Cardiac muscle cell (in vitro differentiated cells and primary cell): ENCODE measurements around the gene ADCYAP1R1. TPM values are rescaled to one million over a fixed set of nuclear protein-coding genes. Genes with fewer than 3 reads are reported as not detected.

ENCODE experiments used
- DNase-seq, 2 donors: peaks; one replicate each; pipeline versions ENCODE4 v3.0.0 to v3.0.0-alpha.2; 2010 to 2017; ENCODE audit warnings: low read depth in 1 of 2, low spot score in 1 of 2
- H3K27ac ChIP-seq: fragments of 200-600 bp; sonication (generic); 2 replicates; pipeline ENCODE4 v1.5.1; 2016
- H3K27me3 ChIP-seq: fragments of 200-600 bp; sonication (generic); 2 replicates; pipeline ENCODE4 v1.6.0; 2016; ENCODE audit warnings: control low read depth
- H3K36me3 ChIP-seq: fragments of 200-600 bp; sonication (generic); 2 replicates; pipeline ENCODE4 v1.5.1; 2016; ENCODE audit warnings: control low read depth
- H3K4me1 ChIP-seq: fragments of 200-600 bp; sonication (generic); 2 replicates; pipeline ENCODE4 v1.8.1; 2017; ENCODE audit warnings: low read depth, mild to moderate bottlenecking, mixed run types
- H3K4me3 ChIP-seq: fragments of 200-600 bp; sonication (generic); 2 replicates; pipeline ENCODE4 v1.5.1; 2016; ENCODE audit warnings: mild to moderate bottlenecking
- H3K9me3 ChIP-seq: fragments of 200-600 bp; sonication (generic); 2 replicates; pipeline ENCODE4 v1.5.1; 2017; ENCODE audit warnings: low read depth, mild to moderate bottlenecking, control low read depth
- polyA plus RNA-seq: library from polyadenylated mRNA; unstranded; fragments of >200 nt; fragmentation: Nextera tagmentation; extraction: Ambion mirVana; gene quantifications from 2 replicates; pipeline ENCODE4 v1.2.1, GENCODE V29; 2016
- total RNA-seq: library from RNA; depleted of rRNA; stranded (reverse); fragments of >200 nt; gene quantifications from 2 replicates; pipeline ENCODE4 v1.2.3, GENCODE V29; 2016
- TF ChIP-seq, protein P1 (sequence below): IDR thresholded peaks from 2 replicates; pipeline ENCODE4 v1.5.1; 2012; ENCODE audit warnings: low read depth, mild to moderate bottlenecking, low read length

Gene ADCYAP1R1
- total and polyA plus RNA-seq, 2 experiments from 2014 or later, result 0.49 to 4.5 TPM

DNA sequence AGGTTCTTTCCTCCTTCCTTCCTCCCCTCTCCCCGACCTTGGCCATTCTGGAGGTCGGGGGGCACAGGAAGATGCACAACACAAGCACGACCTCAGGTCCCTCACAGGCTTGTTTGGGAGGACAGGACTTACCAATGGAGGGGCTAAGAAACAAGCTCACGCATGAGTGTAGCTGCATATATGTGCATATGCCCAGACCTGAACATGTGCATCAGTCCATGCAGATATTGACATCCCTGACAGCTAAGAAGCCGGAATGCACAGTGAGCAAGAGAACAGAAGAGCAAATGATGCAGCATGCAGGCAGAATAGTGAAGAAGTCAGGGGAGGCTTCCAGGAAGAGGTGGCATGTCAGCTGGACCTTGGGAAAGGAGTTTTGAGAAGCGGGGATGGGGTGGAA lies 28.7 kb downstream of the ADCYAP1R1 start:
- no peak overlapping the region for H3K27ac ChIP-seq
- H3K27me3 ChIP-seq, result no peaks in the 10 kb centered on the region
- no peak for DNase-seq
- no peaks in the 10 kb centered on the region for H3K9me3 ChIP-seq
- no peaks in the 10 kb centered on the region for H3K36me3 ChIP-seq
- H3K4me1 ChIP-seq, result no peaks in the 10 kb centered on the region
- no peak overlapping the region for H3K4me3 ChIP-seq
- TF ChIP-seq, protein P1, sequence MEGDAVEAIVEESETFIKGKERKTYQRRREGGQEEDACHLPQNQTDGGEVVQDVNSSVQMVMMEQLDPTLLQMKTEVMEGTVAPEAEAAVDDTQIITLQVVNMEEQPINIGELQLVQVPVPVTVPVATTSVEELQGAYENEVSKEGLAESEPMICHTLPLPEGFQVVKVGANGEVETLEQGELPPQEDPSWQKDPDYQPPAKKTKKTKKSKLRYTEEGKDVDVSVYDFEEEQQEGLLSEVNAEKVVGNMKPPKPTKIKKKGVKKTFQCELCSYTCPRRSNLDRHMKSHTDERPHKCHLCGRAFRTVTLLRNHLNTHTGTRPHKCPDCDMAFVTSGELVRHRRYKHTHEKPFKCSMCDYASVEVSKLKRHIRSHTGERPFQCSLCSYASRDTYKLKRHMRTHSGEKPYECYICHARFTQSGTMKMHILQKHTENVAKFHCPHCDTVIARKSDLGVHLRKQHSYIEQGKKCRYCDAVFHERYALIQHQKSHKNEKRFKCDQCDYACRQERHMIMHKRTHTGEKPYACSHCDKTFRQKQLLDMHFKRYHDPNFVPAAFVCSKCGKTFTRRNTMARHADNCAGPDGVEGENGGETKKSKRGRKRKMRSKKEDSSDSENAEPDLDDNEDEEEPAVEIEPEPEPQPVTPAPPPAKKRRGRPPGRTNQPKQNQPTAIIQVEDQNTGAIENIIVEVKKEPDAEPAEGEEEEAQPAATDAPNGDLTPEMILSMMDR, result no peak

DNA sequence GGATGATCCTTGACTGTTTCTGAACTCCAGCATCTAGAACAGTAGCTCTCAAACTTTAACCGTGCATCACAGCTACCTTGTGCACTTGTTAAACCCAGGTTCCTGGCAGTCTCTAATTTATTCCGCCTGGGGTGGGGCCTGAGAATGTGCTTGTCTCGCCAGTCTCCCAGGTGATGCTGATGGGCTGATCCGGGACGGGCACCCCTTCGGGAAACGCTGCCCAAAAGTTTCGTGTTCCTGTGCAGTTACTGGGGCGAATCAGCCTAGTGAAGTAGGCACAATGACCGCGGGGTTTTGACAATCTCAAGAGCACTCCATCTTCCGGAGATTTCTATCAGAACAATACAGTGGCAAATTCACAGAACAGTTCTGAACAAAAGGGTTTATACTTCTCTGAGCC lies 29.9 kb downstream of the ADCYAP1R1 start:
- TF ChIP-seq, protein P1, result no peak
- Histone ChIP-seq H3K27me3 (no peaks in the 10 kb centered on the region), H3K4me1 (no peaks in the 10 kb centered on the region), H3K27ac (no peak overlapping the region), H3K36me3 (no peaks in the 10 kb centered on the region), H3K9me3 (no peaks in the 10 kb centered on the region), H3K4me3 (no peak overlapping the region)
- no peak for DNase-seq

DNA sequence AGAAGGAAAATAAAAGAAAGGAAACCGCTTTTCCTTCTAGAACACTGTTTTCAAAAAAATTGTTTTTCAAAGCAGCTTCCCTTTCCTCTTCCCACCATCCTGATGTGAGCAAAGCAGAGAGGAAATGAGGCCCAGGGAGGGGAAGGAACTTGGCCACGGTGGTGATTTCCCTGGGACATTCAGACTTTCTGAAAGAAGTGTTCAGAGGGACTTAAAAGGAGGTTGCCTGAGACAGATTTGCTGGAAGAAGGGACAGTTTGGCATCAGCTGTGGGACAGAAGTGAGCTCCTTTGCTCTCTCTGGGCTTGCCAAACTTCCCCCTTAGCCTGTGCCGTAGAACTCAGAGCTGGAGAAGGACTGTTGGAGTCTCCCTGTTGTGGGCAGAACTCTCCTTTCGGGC lies 30.3 kb downstream of the ADCYAP1R1 start:
- H3K27me3 ChIP-seq, result no peaks in the 10 kb centered on the region
- no peaks in the 10 kb centered on the region for H3K36me3 ChIP-seq
- H3K4me1 ChIP-seq, result no peaks in the 10 kb centered on the region
- TF ChIP-seq, protein P1, result no peak
- no peaks in the 10 kb centered on the region for H3K9me3 ChIP-seq
- H3K27ac ChIP-seq, result no peak overlapping the region
- DNase-seq, result no peak
- H3K4me3 ChIP-seq, result no peak overlapping the region

DNA sequence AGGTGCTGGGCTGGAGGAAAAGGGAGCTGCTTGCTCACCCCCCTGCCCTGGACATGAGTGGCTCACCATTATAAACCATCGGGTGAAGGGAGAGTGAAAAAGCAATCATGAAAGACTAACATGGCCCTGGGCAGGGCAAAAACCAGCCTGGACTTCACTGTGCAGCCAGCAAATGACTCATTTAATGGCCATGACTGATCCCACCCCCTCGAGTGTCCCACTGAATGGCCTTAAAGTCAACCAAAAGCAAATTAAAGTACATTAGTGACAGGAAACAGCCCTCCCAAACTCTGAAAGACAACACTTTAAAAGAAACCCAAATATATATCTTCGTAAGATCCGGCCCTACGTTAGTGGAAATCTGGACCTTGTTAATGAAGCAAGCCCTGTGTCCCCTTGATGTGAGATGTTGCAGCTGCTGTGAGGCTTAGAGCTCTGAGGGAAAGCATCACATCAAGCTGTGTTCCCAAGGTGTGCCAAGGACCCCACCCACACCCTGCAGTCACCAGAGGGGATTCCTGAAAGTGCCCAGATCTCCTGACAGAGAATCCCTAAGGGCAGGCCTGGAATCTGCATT lies 31.2 kb downstream of the ADCYAP1R1 start:
- Histone ChIP-seq H3K27me3 (no peaks in the 10 kb centered on the region), H3K9me3 (no peaks in the 10 kb centered on the region), H3K4me1 (no peaks in the 10 kb centered on the region), H3K27ac (no peak overlapping the region), H3K36me3 (no peaks in the 10 kb centered on the region), H3K4me3 (no peak overlapping the region)
- TF ChIP-seq, protein P1, result no peak
- DNase-seq, result no peak

DNA sequence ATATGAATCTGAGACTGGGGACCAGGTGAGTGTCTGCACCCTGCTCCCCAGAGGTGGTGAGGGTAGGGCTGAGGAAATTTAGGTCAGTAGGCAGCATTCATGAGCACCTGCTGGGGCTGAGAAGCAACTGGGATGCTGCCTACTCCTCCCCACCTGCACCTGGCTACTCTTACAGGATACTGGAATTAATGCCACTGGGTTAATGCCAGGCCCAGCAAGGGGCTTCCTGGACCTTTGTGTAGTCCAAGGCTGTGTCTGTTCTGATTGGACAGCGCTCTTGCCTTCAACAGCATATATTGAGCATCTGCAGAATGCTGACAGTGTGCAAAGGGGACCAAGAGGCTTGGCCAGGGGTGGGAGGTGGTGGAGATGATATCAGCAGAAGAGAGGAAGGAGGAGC lies 32.1 kb downstream of the ADCYAP1R1 start:
- Histone ChIP-seq H3K27me3 (no peaks in the 10 kb centered on the region), H3K4me1 (no peaks in the 10 kb centered on the region), H3K4me3 (no peak overlapping the region), H3K36me3 (no peaks in the 10 kb centered on the region), H3K27ac (no peak overlapping the region), H3K9me3 (no peaks in the 10 kb centered on the region)
- no peak for DNase-seq
- TF ChIP-seq, protein P1, result no peak
